PC-9 (cell line): ENCODE results near the gene SETD6. TPM values are rescaled to one million over a fixed set of nuclear protein-coding genes. Genes with fewer than 3 reads are reported as not detected.
A peak's percentile ranks its signal among the peaks of the same experiment; 100 is the strongest.

Source experiments
- BruUV-seq: library from RNA; stranded (reverse); fragments of 400-500 nt; replicated peaks from 2 replicates; lab custom pipeline; 2021; lab: Mats Ljungman, UMichigan
- CTCF ChIA-PET: fragments of 300-600 bp; sonication (Branson Sonifier 250); formaldehyde crosslinking; loops from one replicate; lab custom pipeline; 2022; ENCODE audit warnings: antibody characterized with exemption; lab: Charles Lee
- POLR2A ChIA-PET: fragments of 300-600 bp; sonication (Branson Sonifier 250); formaldehyde crosslinking; loops from one replicate; lab custom pipeline; 2022; ENCODE audit warnings: antibody characterized with exemption; ENCODE audit not compliant: unreplicated experiment; lab: Charles Lee
- DNase-seq, 2 experiments: peaks; one replicate each; pipeline versions ENCODE4 v3.0.0 to v3.0.0-alpha.2; 2015 to 2022; ENCODE audit warnings: mixed read lengths in 1 of 2
- H2AFZ ChIP-seq: fragments of 200-600 bp; sonication (generic); 2 replicates; pipeline ENCODE4 v1.8.1; 2017; ENCODE audit warnings: antibody characterized with exemption
- H3F3A ChIP-seq: fragments of 200-600 bp; sonication (generic); 2 replicates; pipeline ENCODE4 v1.8.1; 2017; ENCODE audit warnings: antibody characterized with exemption, mild to moderate bottlenecking, low read depth; ENCODE audit not compliant: insufficient read depth
- H3K27ac ChIP-seq: fragments of 200-600 bp; sonication (generic); 2 replicates; pipeline ENCODE4 v1.6.1; 2016; ENCODE audit warnings: mixed run types
- H3K27me3 ChIP-seq: fragments of 200-600 bp; sonication (generic); 2 replicates; pipeline ENCODE4 v1.6.1; 2016; ENCODE audit warnings: low read depth, mixed run types; ENCODE audit not compliant: insufficient read depth
- H3K36me3 ChIP-seq: fragments of 200-600 bp; sonication (generic); 2 replicates; pipeline ENCODE4 v1.6.1; 2016; ENCODE audit warnings: low read depth, mixed run types
- H3K4me1 ChIP-seq: fragments of 200-600 bp; sonication (generic); replicated peaks from 2 replicates; pipeline ENCODE4 v1.6.1; 2016; ENCODE audit warnings: mixed run types; ENCODE audit not compliant: insufficient read depth
- H3K4me2 ChIP-seq: fragments of 200-600 bp; sonication (generic); 2 replicates; pipeline ENCODE4 v1.6.1; 2017; ENCODE audit warnings: mixed run types
- H3K4me3 ChIP-seq: fragments of 200-600 bp; sonication (generic); 2 replicates; pipeline ENCODE4 v1.6.1; 2016; ENCODE audit warnings: mixed run types
- H3K79me2 ChIP-seq: fragments of 200-600 bp; sonication (generic); 2 replicates; pipeline ENCODE4 v1.6.1; 2017; ENCODE audit warnings: low read depth, mixed run types
- H3K9me2 ChIP-seq: fragments of 200-600 bp; sonication (generic); 2 replicates; pipeline ENCODE4 v1.8.1; 2017; ENCODE audit warnings: mild to moderate bottlenecking; ENCODE audit not compliant: insufficient read depth
- H3K9me3 ChIP-seq: fragments of 200-600 bp; sonication (generic); 2 replicates; pipeline ENCODE4 v1.8.1; 2016; ENCODE audit warnings: low read depth; ENCODE audit not compliant: insufficient read depth
- H4K20me1 ChIP-seq: fragments of 200-600 bp; sonication (generic); 2 replicates; pipeline ENCODE4 v1.8.1; 2017; ENCODE audit not compliant: insufficient read depth
- EZH2 ChIP-seq: fragments of 200-600 bp; sonication (generic); IDR thresholded peaks from 2 replicates; pipeline ENCODE4 v1.8.0; 2017; ENCODE audit warnings: antibody characterized with exemption, low read depth
- intact Hi-C: fragments of 100-400 bp; cut with micrococcal nuclease; formaldehyde crosslinking; loops from one replicate; pipeline ENCODE4 v1.10.0; 2022; ENCODE audit not compliant: unreplicated experiment
- total RNA-seq: library from RNA; stranded (reverse); gene quantifications from 2 replicates; pipeline ENCODE4 v1.2.3, GENCODE V29; 2021
- TF ChIP-seq, protein P1 (sequence below): fragments of 200-600 bp; sonication (generic); conservative IDR thresholded peaks from 2 replicates; pipeline ENCODE4 v1.6.1; 2017; ENCODE audit warnings: mixed run types, antibody characterized with exemption, mild to moderate bottlenecking, moderate library complexity

Gene SETD6
- total RNA-seq, 1 experiment from 2014 or later, result 21.4 TPM

DNA sequence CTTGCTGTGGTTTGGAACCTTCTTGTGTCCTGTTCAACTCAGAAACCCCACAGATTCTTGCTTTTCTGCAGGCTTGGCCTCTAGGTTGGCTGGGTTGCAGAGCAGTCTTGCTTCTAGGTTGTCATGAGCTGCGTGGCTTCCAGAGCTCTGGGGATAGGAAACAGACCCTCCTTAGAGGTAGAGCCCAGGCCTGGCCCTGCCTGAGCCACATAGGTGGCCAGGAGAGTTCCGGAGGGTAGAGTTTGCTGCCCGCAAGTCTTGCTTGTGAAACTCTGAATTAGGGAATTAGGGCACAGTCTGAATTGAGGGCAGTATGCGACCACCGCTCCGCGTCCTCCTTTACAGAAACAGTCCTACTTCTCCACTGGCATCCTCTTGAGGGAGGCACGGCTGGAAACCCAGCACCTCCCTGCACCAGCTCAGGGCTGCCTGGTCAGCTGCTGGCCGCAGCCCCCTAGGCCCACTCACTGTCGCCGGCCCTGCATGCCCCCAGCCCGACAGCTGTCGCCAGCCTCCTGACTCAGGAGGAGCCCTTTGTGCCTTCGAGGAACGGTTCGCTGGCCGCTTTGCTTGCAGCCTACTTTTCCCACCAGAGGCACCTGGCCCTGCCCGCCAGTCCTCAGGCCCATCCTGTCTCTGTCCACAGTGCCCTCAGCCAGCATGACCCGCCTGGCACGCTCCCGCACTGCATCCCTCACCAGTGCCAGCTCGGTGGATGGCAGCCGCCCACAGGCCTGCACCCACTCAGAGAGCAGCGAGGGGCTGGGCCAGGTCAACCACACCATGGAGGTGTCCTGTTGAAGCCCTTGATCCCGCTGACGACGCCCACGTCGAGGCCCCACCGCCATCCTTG lies 4.3 kb upstream of the SETD6 start:
- no peak for DNase-seq
- intact Hi-C loops, result loop anchor here (10.0 kb wide), 2 partner anchors 124 to 486 kb away; partner anchors contain the start of gene MMP15
- no TSS peak for BruUV-seq
- ChIA-PET POLR2A (no interaction called here), CTCF (interaction anchor here (0.5 kb wide), 1 partner anchor 133 kb away, joined by 8 read pairs; no protein-coding TSS in a partner anchor)
- no peak overlapping the region for H3K27ac ChIP-seq
- H3K4me1 ChIP-seq, result peaks cover 6% of the 10 kb centered on the region; the same call in 1 of the 2 replicates
- H3K4me2 ChIP-seq, result no peak overlapping the region
- H3K79me2 ChIP-seq, result peaks cover 20% of the 10 kb centered on the region
- no peaks in the 10 kb centered on the region for H3K9me3 ChIP-seq
- no peak overlapping the region for H3K4me3 ChIP-seq
- H3K36me3 ChIP-seq, result no peaks in the 10 kb centered on the region
- 0 out of 2 replicates have a peak, but pooled peaks cover 8% of the 10 kb centered on the region for H3F3A ChIP-seq
- H3K9me2 ChIP-seq, result no peaks in the 10 kb centered on the region
- TF ChIP-seq, protein P1, sequence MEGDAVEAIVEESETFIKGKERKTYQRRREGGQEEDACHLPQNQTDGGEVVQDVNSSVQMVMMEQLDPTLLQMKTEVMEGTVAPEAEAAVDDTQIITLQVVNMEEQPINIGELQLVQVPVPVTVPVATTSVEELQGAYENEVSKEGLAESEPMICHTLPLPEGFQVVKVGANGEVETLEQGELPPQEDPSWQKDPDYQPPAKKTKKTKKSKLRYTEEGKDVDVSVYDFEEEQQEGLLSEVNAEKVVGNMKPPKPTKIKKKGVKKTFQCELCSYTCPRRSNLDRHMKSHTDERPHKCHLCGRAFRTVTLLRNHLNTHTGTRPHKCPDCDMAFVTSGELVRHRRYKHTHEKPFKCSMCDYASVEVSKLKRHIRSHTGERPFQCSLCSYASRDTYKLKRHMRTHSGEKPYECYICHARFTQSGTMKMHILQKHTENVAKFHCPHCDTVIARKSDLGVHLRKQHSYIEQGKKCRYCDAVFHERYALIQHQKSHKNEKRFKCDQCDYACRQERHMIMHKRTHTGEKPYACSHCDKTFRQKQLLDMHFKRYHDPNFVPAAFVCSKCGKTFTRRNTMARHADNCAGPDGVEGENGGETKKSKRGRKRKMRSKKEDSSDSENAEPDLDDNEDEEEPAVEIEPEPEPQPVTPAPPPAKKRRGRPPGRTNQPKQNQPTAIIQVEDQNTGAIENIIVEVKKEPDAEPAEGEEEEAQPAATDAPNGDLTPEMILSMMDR, result no peak
- no peak for TF ChIP-seq EZH2
- H2AFZ ChIP-seq, result no peak overlapping the region
- 0 out of 2 replicates have a peak, but pooled peaks cover 5% of the 10 kb centered on the region for H4K20me1 ChIP-seq
- no peaks in the 10 kb centered on the region for H3K27me3 ChIP-seq

DNA sequence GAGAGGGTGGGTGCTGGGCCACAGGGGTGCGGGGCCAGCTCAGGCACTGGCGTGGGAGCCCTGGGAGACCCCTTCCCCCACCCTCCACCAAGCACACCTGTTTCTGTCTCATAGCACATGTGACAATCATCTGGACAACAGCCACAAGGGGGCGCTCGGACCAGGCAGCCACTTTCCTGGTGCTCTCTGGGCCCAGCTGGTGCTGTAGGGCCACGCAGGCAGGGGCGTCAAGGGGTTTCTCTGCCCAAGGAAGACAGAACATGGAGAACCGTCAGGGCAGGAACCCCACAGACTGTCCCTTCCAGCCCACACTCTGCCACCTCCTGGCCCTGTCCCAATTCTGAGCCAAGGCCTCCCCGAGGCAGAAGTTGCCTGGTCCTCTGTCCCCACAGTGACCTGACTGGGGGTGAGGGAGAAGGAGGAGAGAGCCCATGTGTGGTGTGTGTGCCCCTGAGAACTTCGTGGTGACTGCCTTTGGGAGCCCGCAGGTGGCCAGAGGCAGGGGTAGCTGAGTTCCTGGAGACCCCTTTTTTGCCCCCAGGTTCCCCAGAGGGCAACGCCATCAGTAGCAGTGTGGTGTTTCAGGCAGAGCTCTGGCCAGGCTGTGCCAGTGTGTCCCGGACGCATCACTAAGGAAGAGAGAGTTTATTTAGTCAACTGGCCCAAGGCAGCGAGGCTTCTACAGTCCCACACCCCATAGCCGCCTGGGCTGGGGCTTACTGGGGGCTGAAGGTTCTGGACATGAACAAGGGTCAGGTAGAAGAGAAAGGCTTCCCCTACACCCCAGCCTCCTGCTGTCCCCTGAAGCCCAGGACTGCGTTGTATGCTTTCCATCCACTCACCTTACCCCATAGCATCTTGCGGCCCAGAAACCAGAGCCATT lies 3.1 kb upstream of the SETD6 start:
- peaks cover 18% of the 10 kb centered on the region; the same call in 1 of the 2 replicates for H3F3A ChIP-seq
- intact Hi-C loops, result loop anchor here (2.0 to 10.0 kb wide), 4 partner anchors 123 to 487 kb away; partner anchors contain the start of gene MMP15
- H4K20me1 ChIP-seq, result peaks cover 16% of the 10 kb centered on the region
- H3K27me3 ChIP-seq, result no peaks in the 10 kb centered on the region
- H3K4me3 ChIP-seq, result no peak overlapping the region
- TF ChIP-seq, protein P1, result peak; percentile 87
- no peak for TF ChIP-seq EZH2
- H3K4me2 ChIP-seq, result no peak overlapping the region
- peak in 1 of 2 experiments; percentile 54 for DNase-seq
- peaks cover 17% of the 10 kb centered on the region for H3K4me1 ChIP-seq
- BruUV-seq, result no TSS peak
- H3K9me2 ChIP-seq, result no peaks in the 10 kb centered on the region
- POLR2A ChIA-PET, result no interaction called here
- no peaks in the 10 kb centered on the region for H3K9me3 ChIP-seq
- CTCF ChIA-PET, result interaction anchor here (0.5 to 0.7 kb wide), 2 partner anchors 132 to 149 kb away, joined by 3 to 8 read pairs; no protein-coding TSS in a partner anchor
- H3K36me3 ChIP-seq, result peaks cover 5% of the 10 kb centered on the region; the same call in 1 of the 2 replicates
- peaks cover 27% of the 10 kb centered on the region for H3K79me2 ChIP-seq
- no peak overlapping the region for H3K27ac ChIP-seq
- H2AFZ ChIP-seq, result no peak overlapping the region

DNA sequence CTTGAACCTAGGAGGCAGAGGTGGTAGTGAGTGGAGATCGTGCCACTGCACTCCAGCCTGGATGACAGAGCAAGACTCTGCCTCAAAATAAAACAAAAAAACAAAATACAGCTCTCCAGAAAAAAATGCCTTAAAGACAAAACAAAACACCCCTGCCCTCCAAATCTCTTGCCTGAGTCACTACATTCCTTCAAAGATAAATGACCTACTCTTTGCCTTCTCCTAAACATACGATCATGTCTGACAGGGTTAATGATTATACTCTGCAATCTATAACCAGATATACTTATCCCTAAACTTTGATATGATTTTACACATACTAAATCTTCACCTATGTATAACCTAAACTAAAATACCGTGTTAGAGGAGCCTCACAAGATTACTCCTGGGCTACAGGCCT lies 1.4 kb upstream of the SETD6 start:
- peaks cover 20% of the 10 kb centered on the region for H3K4me1 ChIP-seq
- intact Hi-C loops, result loop anchor here (2.0 to 10.0 kb wide), 4 partner anchors 121 to 489 kb away; partner anchors contain the start of gene MMP15
- peaks cover 30% of the 10 kb centered on the region for H3K79me2 ChIP-seq
- no peaks in the 10 kb centered on the region for H3K27me3 ChIP-seq
- TF ChIP-seq, protein P1, result no peak
- no peak for TF ChIP-seq EZH2
- H4K20me1 ChIP-seq, result peaks cover 31% of the 10 kb centered on the region
- no peaks in the 10 kb centered on the region for H3K9me2 ChIP-seq
- POLR2A ChIA-PET, result no interaction called here
- peak overlapping the region; percentile 88 for H3K4me2 ChIP-seq
- DNase-seq, result no peak
- no peak overlapping the region for H2AFZ ChIP-seq
- H3K27ac ChIP-seq, result no peak overlapping the region
- BruUV-seq, result no TSS peak
- CTCF ChIA-PET, result no interaction called here
- peaks cover 21% of the 10 kb centered on the region; the same call in 1 of the 2 replicates for H3K36me3 ChIP-seq
- H3K9me3 ChIP-seq, result no peaks in the 10 kb centered on the region
- H3F3A ChIP-seq, result peaks cover 34% of the 10 kb centered on the region; the same call in 1 of the 2 replicates
- H3K4me3 ChIP-seq, result peak overlapping the region; percentile 99; the same call in 1 of the 2 replicates
